ENCODE results near the gene HPCAL1. TPM values are rescaled to one million over a fixed set of nuclear protein-coding genes. Genes with fewer than 3 reads are reported as not detected.

The HPCAL1 gene
- total RNA-seq, 1 donor from 2014 or later, result 12.3 TPM

GRCh38 chr2:10310309-10310888, 7.7 kb downstream of the HPCAL1 start:
- H3K36me3 Mint-ChIP-seq (ENCODE audit: low read depth, unreplicated experiment), result no peaks in the 10 kb centered on the region
- Histone ChIP-seq H3K9ac (ENCODE audit: low read length) (no peak overlapping the region), H2AFZ (ENCODE audit: low read depth, low read length) (no peak overlapping the region), H3K27ac (ENCODE audit: low read depth, low read length) (no peak overlapping the region), H3K27me3 (ENCODE audit: insufficient read depth, low read length) (no peaks in the 10 kb centered on the region), H3K9me3 (ENCODE audit: insufficient read depth, low read depth, low read length) (peaks cover 3% of the 10 kb centered on the region), H3K79me2 (ENCODE audit: insufficient read depth, low read length) (peaks cover 90% of the 10 kb centered on the region), H3K36me3 (ENCODE audit: insufficient read depth, low read length) (no peaks in the 10 kb centered on the region), H4K20me1 (ENCODE audit: insufficient read depth, low read length) (peaks cover 79% of the 10 kb centered on the region), H3K4me2 (ENCODE audit: low read length) (no peak overlapping the region), H3K4me1 (ENCODE audit: insufficient read depth, low read length) (no peaks in the 10 kb centered on the region), H3K4me3 (ENCODE audit: insufficient read depth, low read depth, low read length) (no peak overlapping the region)
- H3K9me3 Mint-ChIP-seq (ENCODE audit: unreplicated experiment), result no peaks in the 10 kb centered on the region
- H3K27me3 Mint-ChIP-seq (ENCODE audit: low read depth, unreplicated experiment), result peaks cover 20% of the 10 kb centered on the region
- TF ChIP-seq EZH2 (IDR thresholded peaks at IDR 0.05; ENCODE audit: insufficient read depth, low read length) (no peak), CTCF (IDR thresholded peaks at IDR 0.05; ENCODE audit: insufficient read depth, low read depth, low read length) (no peak)
- H3K27ac Mint-ChIP-seq (ENCODE audit: unreplicated experiment), result no peak overlapping the region
- H3K4me1 Mint-ChIP-seq (ENCODE audit: low read depth, unreplicated experiment), result peaks cover under 1% of the 10 kb centered on the region
- DNase-seq (ENCODE audit: low read depth) (no peak), FAIRE-seq (no peak)
- H3K4me3 Mint-ChIP-seq (ENCODE audit: unreplicated experiment), result no peak overlapping the region

GRCh38 chr2:10311736-10312135, 9.0 kb downstream of the HPCAL1 start:
- H3K4me2 ChIP-seq (ENCODE audit: low read length), result no peak overlapping the region
- no peak overlapping the region for H2AFZ ChIP-seq (ENCODE audit: low read depth, low read length)
- H3K27me3 Mint-ChIP-seq (ENCODE audit: low read depth, unreplicated experiment), result peaks cover 8% of the 10 kb centered on the region
- FAIRE-seq (no peak), DNase-seq (ENCODE audit: low read depth) (no peak)
- no peak for TF ChIP-seq CTCF (IDR thresholded peaks at IDR 0.05; ENCODE audit: insufficient read depth, low read depth, low read length)
- TF ChIP-seq EZH2 (IDR thresholded peaks at IDR 0.05; ENCODE audit: insufficient read depth, low read length), result no peak
- no peaks in the 10 kb centered on the region for H3K27me3 ChIP-seq (ENCODE audit: insufficient read depth, low read length)
- H3K79me2 ChIP-seq (ENCODE audit: insufficient read depth, low read length), result peaks cover 85% of the 10 kb centered on the region
- H3K36me3 ChIP-seq (ENCODE audit: insufficient read depth, low read length), result no peaks in the 10 kb centered on the region
- no peaks in the 10 kb centered on the region for H3K9me3 Mint-ChIP-seq (ENCODE audit: unreplicated experiment)
- no peak overlapping the region for H3K27ac ChIP-seq (ENCODE audit: low read depth, low read length)
- peaks cover 6% of the 10 kb centered on the region for H3K4me1 ChIP-seq (ENCODE audit: insufficient read depth, low read length)
- H3K4me3 ChIP-seq (ENCODE audit: insufficient read depth, low read depth, low read length), result no peak overlapping the region
- H3K27ac Mint-ChIP-seq (ENCODE audit: unreplicated experiment), result no peak overlapping the region
- peaks cover 3% of the 10 kb centered on the region for H3K9me3 ChIP-seq (ENCODE audit: insufficient read depth, low read depth, low read length)
- peaks cover 66% of the 10 kb centered on the region for H4K20me1 ChIP-seq (ENCODE audit: insufficient read depth, low read length)
- H3K36me3 Mint-ChIP-seq (ENCODE audit: low read depth, unreplicated experiment), result no peaks in the 10 kb centered on the region
- H3K4me3 Mint-ChIP-seq (ENCODE audit: unreplicated experiment), result no peak overlapping the region
- no peaks in the 10 kb centered on the region for H3K4me1 Mint-ChIP-seq (ENCODE audit: low read depth, unreplicated experiment)
- no peak overlapping the region for H3K9ac ChIP-seq (ENCODE audit: low read length)

- no peak overlapping the region for H3K4me3 Mint-ChIP-seq (ENCODE audit: unreplicated experiment)
Measured at GRCh38 chr2:10312437-10312957, 9.8 kb downstream of the HPCAL1 start.

More at GRCh38 chr2:10312437-10312957, 9.8 kb downstream of the HPCAL1 start:
- H3K9me3 Mint-ChIP-seq (ENCODE audit: unreplicated experiment), result no peaks in the 10 kb centered on the region
- Histone ChIP-seq H3K27ac (ENCODE audit: low read depth, low read length) (no peak overlapping the region), H3K79me2 (ENCODE audit: insufficient read depth, low read length) (peaks cover 78% of the 10 kb centered on the region), H3K9me3 (ENCODE audit: insufficient read depth, low read depth, low read length) (peaks cover 3% of the 10 kb centered on the region), H3K4me2 (ENCODE audit: low read length) (no peak overlapping the region), H3K4me3 (ENCODE audit: insufficient read depth, low read depth, low read length) (no peak overlapping the region), H4K20me1 (ENCODE audit: insufficient read depth, low read length) (peaks cover 58% of the 10 kb centered on the region), H3K27me3 (ENCODE audit: insufficient read depth, low read length) (no peaks in the 10 kb centered on the region), H3K36me3 (ENCODE audit: insufficient read depth, low read length) (no peaks in the 10 kb centered on the region), H3K9ac (ENCODE audit: low read length) (no peak overlapping the region), H3K4me1 (ENCODE audit: insufficient read depth, low read length) (peaks cover 6% of the 10 kb centered on the region), H2AFZ (ENCODE audit: low read depth, low read length) (no peak overlapping the region)
- H3K36me3 Mint-ChIP-seq (ENCODE audit: low read depth, unreplicated experiment), result no peaks in the 10 kb centered on the region
- no peak for DNase-seq (ENCODE audit: low read depth)
- TF ChIP-seq CTCF (IDR thresholded peaks at IDR 0.05; ENCODE audit: insufficient read depth, low read depth, low read length) (no peak), EZH2 (IDR thresholded peaks at IDR 0.05; ENCODE audit: insufficient read depth, low read length) (no peak)
- no peak overlapping the region for H3K27ac Mint-ChIP-seq (ENCODE audit: unreplicated experiment)
- FAIRE-seq, result no peak
- peaks cover 7% of the 10 kb centered on the region for H3K27me3 Mint-ChIP-seq (ENCODE audit: low read depth, unreplicated experiment)
- no peaks in the 10 kb centered on the region for H3K4me1 Mint-ChIP-seq (ENCODE audit: low read depth, unreplicated experiment)
